K562 (cell line): ENCODE data around the gene ERCC1. TPM values are rescaled to one million over a fixed set of nuclear protein-coding genes. Genes with fewer than 3 reads are reported as not detected.

Experiments used
- FOXK1 ChIP-seq: sonication (generic); formaldehyde crosslinking; IDR thresholded peaks from 2 replicates; pipeline ENCODE4 v1.8.0; 2022; ENCODE audit warnings: missing genetic modification reagents, mild to moderate bottlenecking, borderline replicate concordance
- HCFC1 ChIP-seq: IDR thresholded peaks from 2 replicates; pipeline ENCODE4 v1.6.1; 2012; ENCODE audit warnings: low read depth, low read length, improper control_type of control experiment
- MCM2 ChIP-seq: fragments of 450-650 bp; IDR thresholded peaks from 2 replicates; pipeline ENCODE4 v1.6.1; 2017; ENCODE audit warnings: low read depth, mild to moderate bottlenecking
- MEIS2 ChIP-seq: fragments of 450-650 bp; IDR thresholded peaks from 2 replicates; pipeline ENCODE4 v1.6.1; 2014; ENCODE audit warnings: mild to moderate bottlenecking; ENCODE audit not compliant: partially characterized antibody
- MYBL2 ChIP-seq, 2 experiments: fragments of 450-650 bp in 1 of 2; sonication (generic) in 1 of 2; formaldehyde crosslinking in 1 of 2; IDR thresholded peaks; 2 replicates each; pipeline versions ENCODE4 v1.6.1 to v1.8.1; 2017 to 2022; ENCODE audit warnings: borderline replicate concordance in 1 of 2, inconsistent platforms in 1 of 2, low read depth in 1 of 2, mild to moderate bottlenecking in 1 of 2, missing genetic modification reagents in 1 of 2, moderate library complexity in 1 of 2
- POLR2H ChIP-seq: IDR thresholded peaks from 2 replicates; pipeline ENCODE4 v1.6.1; 2016; ENCODE audit warnings: missing genetic modification characterization, low read depth, mild to moderate bottlenecking, control low read depth, missing compliant biosample characterization, moderate library complexity
- SAFB ChIP-seq: fragments of 200-400 bp; formaldehyde crosslinking; IDR thresholded peaks from 2 replicates; pipeline ENCODE4 v1.6.1; 2017; ENCODE audit warnings: low read depth, low read length, borderline replicate concordance
- SOX6 ChIP-seq: fragments of 450-650 bp; IDR thresholded peaks from 2 replicates; pipeline ENCODE4 v1.6.1; 2014; ENCODE audit warnings: mild to moderate bottlenecking
- SP2 ChIP-seq: IDR thresholded peaks from 2 replicates; pipeline ENCODE4 v1.6.1; 2011; ENCODE audit warnings: mild to moderate bottlenecking, low read depth, low read length, moderate library complexity; ENCODE audit not compliant: poor library complexity, severe bottlenecking; ENCODE audit errors: extremely low read depth
- TBL1XR1 ChIP-seq, 2 experiments: IDR thresholded peaks; 2 replicates each; pipeline ENCODE4 v1.6.1; 2012; ENCODE audit warnings: improper control_type of control experiment in 2 of 2, low read length in 2 of 2, mild to moderate bottlenecking in 1 of 2
- TEAD1 ChIP-seq, 2 experiments: fragments of 450-650 bp in 1 of 2; sonication (generic) in 1 of 2; formaldehyde crosslinking; IDR thresholded peaks; 2 replicates each; pipeline versions ENCODE4 v1.4.0 to v1.8.0; 2020 to 2022; ENCODE audit warnings: mild to moderate bottlenecking in 2 of 2, missing genetic modification reagents in 1 of 2
- XRCC4 ChIP-seq: IDR thresholded peaks from one replicate; pipeline ENCODE4 v1.6.1; 2011; ENCODE audit not compliant: insufficient read depth, insufficient read length; ENCODE audit errors: extremely low read depth
- ZKSCAN1 ChIP-seq: fragments of 150-350 bp; IDR thresholded peaks from 2 replicates; pipeline ENCODE4 v1.6.1; 2016; ENCODE audit warnings: low read depth, low read length
- ZNF282 ChIP-seq: sonication (generic); formaldehyde crosslinking; IDR thresholded peaks from 2 replicates; pipeline ENCODE4 v1.8.1; 2023; ENCODE audit warnings: missing genetic modification reagents
- polyA plus RNA-seq, 8 experiments: library from polyadenylated mRNA; depleted of rRNA in 4 of 8; stranded (reverse) in 5 of 8; unstranded in 3 of 8; fragments of >200 nt; fragmentation: Nextera tagmentation in 2 of 8; fragmentation: Illumina TruSeq in 1 of 8; extraction: Ambion mirVana in 2 of 8; extraction: Trizol in 1 of 8; gene quantifications; 2 replicates each; pipeline versions ENCODE4 v1.2.1 to v1.2.3, GENCODE V29; 2011 to 2014; ENCODE audit warnings: inconsistent platforms in 1 of 8, missing spikeins in 1 of 8
- total RNA-seq, 7 experiments: library from RNA; depleted of rRNA in 6 of 7; stranded (reverse); fragments of >200 nt in 6 of 7; fragmentation: Illumina TruSeq in 2 of 7; extraction: Trizol in 2 of 7; gene quantifications; 2 replicates each; pipeline versions ENCODE4 v1.2.1 to v1.2.3, GENCODE V29; 2011 to 2021; ENCODE audit warnings: low replicate concordance in 1 of 7
- TF ChIP-seq, protein P1 (sequence below): fragments of 250-450 bp; sonication (Bioruptor Pico); IDR thresholded peaks from 2 replicates; pipeline ENCODE4 v1.8.0; 2022; ENCODE audit warnings: inconsistent platforms
- TF ChIP-seq, protein P2 (sequence below): fragments of 450-650 bp; IDR thresholded peaks from 2 replicates; pipeline ENCODE4 v1.6.1; 2018; ENCODE audit not compliant: partially characterized antibody
- TF ChIP-seq, protein P3 (sequence below): fragments of 250-450 bp; sonication (Bioruptor Pico); IDR thresholded peaks from 2 replicates; pipeline ENCODE4 v1.8.0; 2021; ENCODE audit warnings: moderate library complexity, mild to moderate bottlenecking, inconsistent platforms
- TF ChIP-seq, protein P4 (sequence below), 3 experiments: fragments of 200-800 bp in 1 of 3; sonication (Bioruptor generic) in 1 of 3; sonication (generic) in 1 of 3; formaldehyde crosslinking in 1 of 3; IDR thresholded peaks; 2 replicates each; pipeline versions ENCODE4 v1.6.1 to v1.8.0; 2016 to 2022; ENCODE audit warnings: mild to moderate bottlenecking in 2 of 3, missing compliant biosample characterization in 2 of 3, missing genetic modification characterization in 2 of 3, missing genetic modification reagents in 1 of 3

ERCC1 gene
- total and polyA plus RNA-seq, 9 of the 15 experiments (the other 6 are each of a cell fraction or from before 2014, with no cell fraction given) = 9.3 to 92.6 (median 60.0) TPM

DNA sequence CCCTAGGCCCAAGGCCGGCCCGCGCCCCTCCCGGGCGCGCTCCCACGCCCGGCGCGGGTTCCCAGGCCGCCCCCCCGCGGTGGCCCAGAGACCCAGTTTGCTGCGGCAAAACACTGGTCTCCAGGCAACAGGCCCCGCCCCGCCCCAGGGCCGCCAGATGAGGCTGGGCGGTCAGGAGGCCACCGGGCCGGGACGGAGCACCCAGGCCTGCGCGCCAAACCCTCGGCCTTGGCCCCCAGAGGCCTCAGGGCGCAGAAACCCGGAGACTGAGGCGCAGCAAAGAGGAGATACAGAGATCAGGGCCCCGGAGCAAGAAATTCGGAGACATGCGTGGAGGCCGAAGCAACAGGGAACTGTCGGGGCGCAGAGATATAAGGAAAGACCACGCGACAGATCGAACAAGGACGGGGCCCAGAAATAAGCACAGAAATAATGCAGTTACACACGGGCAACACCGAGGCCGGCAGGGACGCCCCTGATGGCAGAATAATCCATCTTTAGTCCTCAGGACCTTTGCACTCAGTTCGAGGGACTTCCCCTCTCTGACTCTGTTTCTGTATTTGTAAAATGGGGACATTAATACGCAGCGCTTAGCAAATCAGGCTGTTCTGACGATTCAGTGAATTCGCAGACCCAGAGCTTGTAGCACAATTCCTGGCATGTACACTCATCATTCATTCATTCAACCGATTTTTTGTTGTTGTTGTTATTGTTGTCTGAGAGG lies 20.8 kb upstream of the ERCC1 start (continued):
- no peak for TF ChIP-seq MEIS2
- TF ChIP-seq, protein P1, sequence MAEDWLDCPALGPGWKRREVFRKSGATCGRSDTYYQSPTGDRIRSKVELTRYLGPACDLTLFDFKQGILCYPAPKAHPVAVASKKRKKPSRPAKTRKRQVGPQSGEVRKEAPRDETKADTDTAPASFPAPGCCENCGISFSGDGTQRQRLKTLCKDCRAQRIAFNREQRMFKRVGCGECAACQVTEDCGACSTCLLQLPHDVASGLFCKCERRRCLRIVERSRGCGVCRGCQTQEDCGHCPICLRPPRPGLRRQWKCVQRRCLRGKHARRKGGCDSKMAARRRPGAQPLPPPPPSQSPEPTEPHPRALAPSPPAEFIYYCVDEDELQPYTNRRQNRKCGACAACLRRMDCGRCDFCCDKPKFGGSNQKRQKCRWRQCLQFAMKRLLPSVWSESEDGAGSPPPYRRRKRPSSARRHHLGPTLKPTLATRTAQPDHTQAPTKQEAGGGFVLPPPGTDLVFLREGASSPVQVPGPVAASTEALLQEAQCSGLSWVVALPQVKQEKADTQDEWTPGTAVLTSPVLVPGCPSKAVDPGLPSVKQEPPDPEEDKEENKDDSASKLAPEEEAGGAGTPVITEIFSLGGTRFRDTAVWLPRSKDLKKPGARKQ = no peak
- TF ChIP-seq POLR2H (tag) = peak; percentile 60; the same call in 1 of the 2 replicates
- TF ChIP-seq, protein P2, sequence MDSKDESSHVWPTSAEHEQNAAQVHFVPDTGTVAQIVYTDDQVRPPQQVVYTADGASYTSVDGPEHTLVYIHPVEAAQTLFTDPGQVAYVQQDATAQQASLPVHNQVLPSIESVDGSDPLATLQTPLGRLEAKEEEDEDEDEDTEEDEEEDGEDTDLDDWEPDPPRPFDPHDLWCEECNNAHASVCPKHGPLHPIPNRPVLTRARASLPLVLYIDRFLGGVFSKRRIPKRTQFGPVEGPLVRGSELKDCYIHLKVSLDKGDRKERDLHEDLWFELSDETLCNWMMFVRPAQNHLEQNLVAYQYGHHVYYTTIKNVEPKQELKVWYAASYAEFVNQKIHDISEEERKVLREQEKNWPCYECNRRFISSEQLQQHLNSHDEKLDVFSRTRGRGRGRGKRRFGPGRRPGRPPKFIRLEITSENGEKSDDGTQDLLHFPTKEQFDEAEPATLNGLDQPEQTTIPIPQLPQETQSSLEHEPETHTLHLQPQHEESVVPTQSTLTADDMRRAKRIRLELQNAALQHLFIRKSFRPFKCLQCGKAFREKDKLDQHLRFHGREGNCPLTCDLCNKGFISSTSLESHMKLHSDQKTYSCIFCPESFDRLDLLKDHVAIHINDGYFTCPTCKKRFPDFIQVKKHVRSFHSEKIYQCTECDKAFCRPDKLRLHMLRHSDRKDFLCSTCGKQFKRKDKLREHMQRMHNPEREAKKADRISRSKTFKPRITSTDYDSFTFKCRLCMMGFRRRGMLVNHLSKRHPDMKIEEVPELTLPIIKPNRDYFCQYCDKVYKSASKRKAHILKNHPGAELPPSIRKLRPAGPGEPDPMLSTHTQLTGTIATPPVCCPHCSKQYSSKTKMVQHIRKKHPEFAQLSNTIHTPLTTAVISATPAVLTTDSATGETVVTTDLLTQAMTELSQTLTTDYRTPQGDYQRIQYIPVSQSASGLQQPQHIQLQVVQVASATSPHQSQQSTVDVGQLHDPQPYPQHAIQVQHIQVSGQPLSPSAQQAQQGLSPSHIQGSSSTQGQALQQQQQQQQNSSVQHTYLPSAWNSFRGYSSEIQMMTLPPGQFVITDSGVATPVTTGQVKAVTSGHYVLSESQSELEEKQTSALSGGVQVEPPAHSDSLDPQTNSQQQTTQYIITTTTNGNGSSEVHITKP = no peak
- TF ChIP-seq SP2 = no peak
- no peak; a peak in 1 of 4 replicates for TF ChIP-seq TEAD1 (CRISPR knock-in tag; IDR thresholded peaks at IDR 0.05)
- no peak for TF ChIP-seq MYBL2 (IDR thresholded peaks at IDR 0.05; ENCODE audit: low read depth)
- TF ChIP-seq MYBL2 (CRISPR knock-in tag; IDR thresholded peaks at IDR 0.05; ENCODE audit: borderline replicate concordance) = no peak
- TF ChIP-seq FOXK1 (CRISPR knock-in tag) = no peak
- peak; percentile 83 for TF ChIP-seq SOX6
- TF ChIP-seq ZKSCAN1 = no peak
- TF ChIP-seq TBL1XR1 (IDR thresholded peaks at IDR 0.05; ENCODE audit: low read length in 2 of 2) = no peak
- TF ChIP-seq, protein P3, sequence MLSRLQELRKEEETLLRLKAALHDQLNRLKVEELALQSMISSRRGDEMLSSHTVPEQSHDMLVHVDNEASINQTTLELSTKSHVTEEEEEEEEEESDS (CRISPR knock-in tag) = no peak
- no peak for TF ChIP-seq SAFB
- TF ChIP-seq HCFC1 = no peak
- no peak for TF ChIP-seq XRCC4
- TF ChIP-seq MCM2 = no peak
- TF ChIP-seq, protein P4, sequence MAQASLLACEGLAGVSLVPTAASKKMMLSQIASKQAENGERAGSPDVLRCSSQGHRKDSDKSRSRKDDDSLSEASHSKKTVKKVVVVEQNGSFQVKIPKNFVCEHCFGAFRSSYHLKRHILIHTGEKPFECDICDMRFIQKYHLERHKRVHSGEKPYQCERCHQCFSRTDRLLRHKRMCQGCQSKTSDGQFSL (CRISPR knock-in tag; IDR thresholded peaks at IDR 0.05) = no peak
- TF ChIP-seq, protein P4 (tag; IDR thresholded peaks at IDR 0.05) = no peak
- no peak for TF ChIP-seq ZNF282 (CRISPR knock-in tag)
